ENCODE data around the gene ATP6V0E2.

DNA sequence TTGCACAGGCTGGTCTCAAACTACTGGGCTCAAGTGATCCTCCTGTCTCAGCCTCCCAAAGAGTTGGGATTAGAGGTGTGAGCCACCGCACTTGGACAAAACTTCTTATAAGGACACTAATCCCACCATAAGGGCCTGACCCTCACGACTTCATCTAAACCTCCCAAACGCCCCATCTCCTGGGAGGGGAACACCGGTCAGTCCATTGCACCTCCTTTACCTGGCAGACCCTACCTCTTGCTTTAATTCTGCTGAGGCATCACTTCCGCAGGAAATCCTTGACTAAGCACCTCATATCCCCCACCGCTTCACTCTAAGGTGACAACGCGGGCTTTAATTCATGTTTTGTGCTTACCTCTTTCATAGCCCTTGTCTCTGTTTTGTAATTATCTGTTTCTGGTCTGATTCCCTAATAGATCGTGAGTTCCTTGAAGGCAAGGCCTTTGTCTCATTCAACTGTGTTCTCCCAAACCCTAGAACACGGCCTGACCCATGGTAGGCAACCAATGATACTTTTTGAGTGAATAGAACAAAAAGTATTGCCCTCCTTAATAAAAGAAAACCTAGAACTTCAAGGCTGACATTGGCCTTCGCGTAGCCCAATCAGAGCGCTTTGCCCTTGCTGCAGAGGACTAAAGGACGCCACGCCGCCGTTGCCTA, 36.1 kb upstream of the ATP6V0E2 start:
- TF ChIP-seq, protein P1, sequence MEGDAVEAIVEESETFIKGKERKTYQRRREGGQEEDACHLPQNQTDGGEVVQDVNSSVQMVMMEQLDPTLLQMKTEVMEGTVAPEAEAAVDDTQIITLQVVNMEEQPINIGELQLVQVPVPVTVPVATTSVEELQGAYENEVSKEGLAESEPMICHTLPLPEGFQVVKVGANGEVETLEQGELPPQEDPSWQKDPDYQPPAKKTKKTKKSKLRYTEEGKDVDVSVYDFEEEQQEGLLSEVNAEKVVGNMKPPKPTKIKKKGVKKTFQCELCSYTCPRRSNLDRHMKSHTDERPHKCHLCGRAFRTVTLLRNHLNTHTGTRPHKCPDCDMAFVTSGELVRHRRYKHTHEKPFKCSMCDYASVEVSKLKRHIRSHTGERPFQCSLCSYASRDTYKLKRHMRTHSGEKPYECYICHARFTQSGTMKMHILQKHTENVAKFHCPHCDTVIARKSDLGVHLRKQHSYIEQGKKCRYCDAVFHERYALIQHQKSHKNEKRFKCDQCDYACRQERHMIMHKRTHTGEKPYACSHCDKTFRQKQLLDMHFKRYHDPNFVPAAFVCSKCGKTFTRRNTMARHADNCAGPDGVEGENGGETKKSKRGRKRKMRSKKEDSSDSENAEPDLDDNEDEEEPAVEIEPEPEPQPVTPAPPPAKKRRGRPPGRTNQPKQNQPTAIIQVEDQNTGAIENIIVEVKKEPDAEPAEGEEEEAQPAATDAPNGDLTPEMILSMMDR (IDR thresholded peaks at IDR 0.05) = no peak
- TF ChIP-seq POLR2A (IDR thresholded peaks at IDR 0.05) = no peak
